NCI-H1694 treated with DMSO at 0.1 percent for 48 hours (cell line): ENCODE results near the gene PKIG.
"Not testable (repeated sequence)": the region's sequence is repeated elsewhere in the genome, so short reads cannot be mapped to it uniquely, and the experiment has no call there.

Experiments
- DNase-seq: peaks from one replicate; lab custom pipeline; 2025; lab: John Stamatoyannopoulos, UW

Gene PKIG

DNA sequence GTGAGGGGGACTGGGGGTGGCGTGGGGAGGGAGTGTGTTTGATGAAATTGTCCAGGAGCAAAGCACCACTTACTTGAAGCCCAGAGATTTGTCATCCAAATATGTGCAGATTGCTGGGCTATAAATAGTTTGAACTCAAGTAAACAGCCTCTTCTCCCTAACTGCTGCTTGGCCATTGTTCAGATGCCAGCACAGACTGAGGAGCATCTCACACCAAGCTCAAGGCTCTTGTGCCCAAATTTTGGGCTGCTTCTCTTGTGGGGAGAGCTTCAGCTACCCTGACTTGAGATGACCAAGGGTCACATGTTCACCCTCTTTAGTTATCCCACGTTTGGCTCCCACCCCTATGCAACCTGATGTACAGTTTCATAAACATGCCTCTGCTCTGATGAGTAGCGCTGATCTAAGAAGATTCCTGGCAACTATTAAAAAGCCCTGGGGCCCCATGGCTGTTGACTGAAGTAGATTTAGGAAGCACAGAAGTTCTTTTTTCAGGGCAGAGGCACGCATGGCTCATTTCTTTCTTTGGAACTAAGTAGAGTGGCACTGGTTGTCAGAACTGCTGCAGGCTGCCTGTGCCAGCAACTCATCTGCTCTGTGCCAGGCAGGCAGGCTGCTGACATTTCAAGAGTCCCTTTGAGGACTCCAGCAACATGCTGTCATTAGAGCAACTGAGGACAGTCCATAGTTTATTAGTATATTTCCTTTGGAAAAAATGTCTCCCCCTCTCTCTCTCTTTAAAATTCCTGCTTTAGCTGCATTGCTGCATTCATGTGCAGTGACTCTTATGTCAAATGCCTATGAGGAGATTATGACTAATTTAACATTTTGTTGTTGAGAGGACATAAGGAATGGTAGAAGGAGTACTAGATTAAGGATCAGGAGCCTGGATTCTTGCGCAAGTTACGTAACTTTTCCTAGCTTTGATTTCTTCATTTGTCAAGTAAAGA is 9.6 kb upstream of the PKIG start:
- DNase-seq = peak; percentile 5

DNA sequence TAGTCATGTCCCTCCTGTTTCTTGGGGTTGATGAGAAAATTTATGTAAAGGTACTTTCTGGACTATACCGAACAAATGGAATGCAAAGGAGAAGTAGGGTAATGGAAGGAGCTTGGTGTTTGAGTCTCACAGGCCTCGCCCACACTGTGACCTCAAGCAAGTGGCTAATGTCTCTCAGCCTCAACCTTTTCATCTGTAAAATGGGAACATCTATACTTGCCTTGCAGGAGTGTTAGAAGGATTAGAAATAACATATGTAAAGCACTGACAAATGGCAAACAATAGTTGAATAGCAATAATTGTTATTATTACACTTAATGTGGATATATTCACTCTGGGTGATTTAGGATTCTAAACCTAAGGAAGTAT is 8.9 kb upstream of the PKIG start:
- DNase-seq = no peak

GRCh38 chr20:44574372-44574771 is 8.0 kb upstream of the PKIG start:
- no peak for DNase-seq

DNA sequence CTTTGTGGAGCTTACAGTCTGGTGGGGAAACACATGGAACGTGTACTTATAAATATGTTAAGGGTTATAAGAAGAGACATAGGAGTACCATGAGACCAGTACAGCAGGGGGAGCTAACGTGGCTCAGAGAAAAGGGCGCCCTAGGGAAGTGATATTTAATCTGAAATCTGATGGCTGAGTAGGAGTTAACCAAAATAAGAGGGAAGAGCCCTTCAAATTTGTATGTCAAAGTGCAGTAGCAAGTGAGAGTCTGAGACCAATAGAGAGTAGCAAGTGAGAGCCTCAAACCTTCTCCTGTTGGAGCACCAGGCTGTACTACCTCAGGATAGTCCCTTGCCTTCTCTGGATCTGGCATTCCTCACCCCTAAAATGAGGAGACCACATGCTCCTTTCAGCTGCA is 6.1 kb upstream of the PKIG start:
- DNase-seq = no peak

DNA sequence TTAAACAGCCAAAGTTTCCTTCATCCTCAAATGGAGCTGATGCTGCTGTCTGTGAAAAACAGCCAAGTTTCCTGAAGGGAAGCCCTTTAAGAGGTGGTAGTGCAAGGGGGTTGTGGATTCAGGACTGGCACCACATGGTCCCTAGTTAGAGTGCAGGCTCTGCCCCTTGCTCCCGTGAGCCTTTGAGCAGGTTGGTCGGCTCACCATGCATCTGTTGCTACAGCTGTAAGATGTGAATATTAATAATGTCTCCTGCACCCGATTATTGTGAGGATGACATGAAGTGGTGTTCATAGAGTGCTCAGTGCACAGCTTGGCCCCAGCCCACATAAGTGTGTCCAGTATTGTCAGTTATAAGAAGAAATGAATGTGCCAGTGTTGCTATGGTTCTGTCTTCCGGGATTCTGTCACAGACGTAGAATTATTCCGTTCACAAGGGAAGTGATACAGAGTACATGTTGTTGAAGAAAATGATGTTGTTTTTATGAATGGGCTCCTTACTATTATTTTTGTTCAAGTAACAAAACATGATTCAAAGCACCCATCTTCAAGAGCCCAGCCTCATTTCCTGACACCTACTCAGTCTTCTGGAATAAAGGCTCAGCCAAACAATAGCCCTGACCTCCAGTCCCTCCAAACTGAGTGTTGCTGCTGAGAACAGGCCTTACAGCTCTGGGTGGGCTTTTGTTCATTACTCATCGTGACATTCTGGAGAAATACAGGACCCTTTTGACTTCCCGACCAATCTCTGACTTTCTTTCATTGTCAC is 2.9 kb upstream of the PKIG start:
- DNase-seq = no peak

DNA sequence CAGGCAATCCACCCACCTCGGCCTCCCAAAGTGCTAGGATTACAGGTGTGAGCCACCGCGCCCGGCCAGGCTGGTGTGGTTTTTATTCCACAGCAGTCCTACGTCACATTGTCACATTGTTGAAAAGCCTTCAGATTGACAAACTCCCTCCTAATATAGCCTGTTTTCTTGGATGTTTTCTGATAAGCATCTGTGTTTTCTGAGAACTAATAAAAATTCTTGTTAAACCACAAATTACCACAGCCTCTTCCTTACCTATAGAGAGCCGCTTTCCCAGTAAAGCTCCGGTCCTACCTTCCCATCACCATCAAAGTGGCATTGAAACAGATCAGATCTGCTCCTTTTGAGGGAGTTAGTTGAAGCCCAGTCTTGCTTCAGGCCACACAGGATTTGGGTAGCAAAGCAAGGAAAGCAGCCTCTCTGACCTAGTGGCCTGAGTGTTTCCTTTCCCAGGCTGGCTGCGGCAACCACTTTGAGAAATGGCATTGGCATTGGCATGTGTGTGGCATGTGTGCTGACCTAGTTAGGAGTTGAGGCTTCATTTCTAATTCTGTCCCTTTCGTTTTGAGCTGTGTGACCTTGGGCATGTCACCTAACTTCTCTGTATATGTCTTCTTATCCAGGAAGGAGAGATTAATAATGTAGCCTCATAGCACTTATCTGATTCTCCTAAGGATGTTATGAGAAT is 1.7 kb upstream of the PKIG start:
- DNase-seq = no peak

- no peak for DNase-seq
These were observed 864 bp upstream of the PKIG start for GRCh38 chr20:44581515-44581914.

GRCh38 chr20:44583157-44583556 is 778 bp downstream of the PKIG start:
- no peak for DNase-seq

GRCh38 chr20:44584162-44584561 is 1.8 kb downstream of the PKIG start:
- DNase-seq = no peak

- no peak for DNase-seq
These were observed 2.9 kb downstream of the PKIG start for GRCh38 chr20:44585057-44585963.

GRCh38 chr20:44586289-44586911 is 4.0 kb downstream of the PKIG start:
- no peak for DNase-seq

DNA sequence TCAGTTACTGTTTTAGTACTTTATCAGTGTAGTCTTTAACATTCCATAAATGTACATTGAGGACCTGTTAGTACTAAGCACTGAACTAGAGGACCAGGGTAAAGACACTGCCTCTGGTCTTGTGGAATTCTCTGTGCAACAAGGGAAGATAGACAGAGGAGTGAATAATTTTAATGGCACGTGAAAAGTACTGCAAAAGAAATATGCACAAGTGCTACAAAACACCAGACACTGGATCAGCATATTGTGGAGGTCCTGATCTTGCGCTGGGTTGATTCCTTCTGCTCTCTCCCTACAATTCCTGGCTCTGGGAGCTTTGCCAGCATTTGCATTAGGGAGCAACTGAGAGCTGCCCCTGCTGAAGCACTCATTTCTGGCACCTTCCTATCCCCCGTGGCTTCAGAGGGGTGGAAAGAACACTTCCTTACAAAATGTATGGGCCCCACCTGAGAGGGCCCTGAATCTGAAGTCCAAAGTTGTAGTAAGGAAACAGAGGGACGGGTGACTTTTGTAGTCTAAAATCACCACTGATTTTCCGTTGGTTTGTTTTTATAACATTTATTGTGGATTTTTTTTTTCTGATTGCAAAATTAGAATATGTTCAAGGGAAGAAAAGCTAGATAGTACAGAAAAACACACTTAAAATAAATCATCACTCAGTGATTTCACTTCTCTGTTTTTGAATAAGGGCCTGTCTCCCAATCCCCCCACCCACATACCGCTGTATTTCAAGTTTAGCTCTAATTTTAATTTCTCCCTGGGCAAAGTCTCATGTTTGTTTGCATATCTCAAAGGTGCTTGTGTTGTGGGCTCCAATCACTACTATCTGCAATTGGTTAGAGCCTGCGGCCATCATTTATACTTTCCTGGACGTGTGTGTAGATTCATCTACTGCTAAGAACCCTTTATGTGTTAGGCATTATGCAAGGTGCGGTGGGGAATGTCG is 4.9 kb downstream of the PKIG start:
- no peak for DNase-seq

DNA sequence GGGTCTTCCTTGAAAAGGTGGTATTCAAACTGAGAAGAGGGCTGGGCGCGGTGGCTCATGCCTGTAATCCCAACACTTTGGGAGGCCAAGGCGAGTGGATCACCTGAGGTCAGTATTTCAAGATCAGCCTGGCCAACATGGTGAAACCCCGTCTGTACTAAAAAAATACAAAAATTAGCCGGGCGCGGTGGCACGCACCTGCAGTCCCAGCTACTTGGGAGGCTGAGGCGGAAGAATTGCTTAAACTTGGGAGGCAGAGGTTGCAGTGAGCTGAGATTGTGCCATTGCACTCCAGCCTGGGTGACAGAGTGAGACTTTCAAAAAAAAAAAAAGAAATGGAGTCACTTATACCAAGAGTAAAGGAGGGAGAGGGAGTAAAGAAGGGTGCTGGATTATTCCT is 5.9 kb downstream of the PKIG start:
- not testable (repeated sequence) for DNase-seq

GRCh38 chr20:44589537-44589936 is 7.2 kb downstream of the PKIG start:
- no peak for DNase-seq

- no peak for DNase-seq
These were observed 8.8 kb downstream of the PKIG start for GRCh38 chr20:44590980-44591778.

DNA sequence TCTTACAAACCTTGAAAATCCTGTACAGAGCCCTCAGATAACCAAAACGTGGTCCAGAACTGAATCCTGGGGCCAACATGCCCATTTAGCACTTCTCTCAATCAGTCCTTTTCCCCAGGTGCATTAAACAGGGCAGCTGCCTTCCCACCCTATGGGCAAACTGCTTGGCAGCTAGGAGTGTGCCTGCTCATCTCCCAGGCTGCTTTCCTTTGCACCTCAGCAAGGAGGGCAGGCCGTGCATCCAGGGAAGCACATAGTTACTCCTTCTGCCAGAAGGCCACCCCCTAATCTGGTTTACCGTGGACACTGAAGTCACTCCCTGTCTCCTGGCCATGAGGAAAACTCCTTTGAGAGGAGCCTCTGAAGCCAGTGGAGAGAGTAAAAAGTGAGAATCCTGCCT is 10.0 kb downstream of the PKIG start:
- DNase-seq = no peak

DNA sequence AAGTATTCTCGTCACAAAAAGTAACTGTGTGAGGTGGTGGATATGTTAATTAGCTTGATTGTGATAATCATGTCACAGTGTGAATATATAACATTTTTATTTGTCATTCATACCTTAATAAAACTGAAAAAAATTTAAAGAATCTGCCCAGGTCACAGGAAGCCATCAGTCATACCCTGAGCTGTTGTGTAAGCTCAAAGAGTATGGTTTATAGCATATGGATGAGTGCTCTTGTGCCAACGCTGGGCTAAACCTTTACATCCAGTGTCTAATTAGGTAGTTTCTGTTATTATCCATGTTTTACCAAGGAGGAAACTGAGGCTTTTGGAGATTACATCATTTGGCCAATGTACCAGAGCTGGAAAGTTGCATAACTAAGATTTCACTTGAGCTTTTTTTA is 11.4 kb downstream of the PKIG start:
- no peak for DNase-seq

- DNase-seq = no peak
These were observed 12.4 kb downstream of the PKIG start for GRCh38 chr20:44594730-44595129.

DNA sequence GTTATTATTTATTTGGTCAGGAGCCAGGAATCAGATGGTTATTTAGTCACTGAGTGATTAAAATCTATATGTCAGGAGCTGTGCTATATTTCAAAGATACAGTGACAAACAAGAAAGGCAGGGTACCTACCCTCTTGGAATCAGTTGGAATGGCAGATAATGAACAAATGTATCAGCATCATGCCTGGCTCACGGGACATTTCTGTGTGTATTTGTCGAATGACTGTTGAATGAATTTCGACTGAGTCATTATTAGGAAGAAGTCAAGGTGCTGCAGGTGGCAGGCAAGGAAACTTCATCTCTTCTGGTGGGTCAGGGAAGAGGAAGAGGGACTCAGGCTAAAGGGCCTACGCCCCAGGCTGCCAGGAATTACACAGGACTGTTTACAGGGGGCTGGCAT is 13.6 kb downstream of the PKIG start:
- no peak for DNase-seq
